OCI-LY7 (cell line): Measurements from ENCODE around the gene MT2A. TPM values are rescaled to one million over a fixed set of nuclear protein-coding genes. Genes with fewer than 3 reads are reported as not detected.

Source experiments
- BruUV-seq: library from RNA; stranded (reverse); fragments of 400-500 nt; replicated peaks from 2 replicates; lab custom pipeline; 2021; lab: Mats Ljungman, UMichigan
- CTCF ChIA-PET: fragments of 300-600 bp; sonication (Branson Sonifier 250); formaldehyde crosslinking; loops from one replicate; lab custom pipeline; 2022; ENCODE audit warnings: antibody characterized with exemption; ENCODE audit not compliant: unreplicated experiment; lab: Charles Lee
- POLR2A ChIA-PET: fragments of 300-600 bp; sonication (Branson Sonifier 250); formaldehyde crosslinking; loops from one replicate; lab custom pipeline; 2022; ENCODE audit warnings: antibody characterized with exemption; lab: Charles Lee
- DNase-seq: peaks from one replicate; pipeline ENCODE4 v3.0.0-alpha.2; 2015; ENCODE audit warnings: low spot score
- H2AFZ ChIP-seq: fragments of 200-600 bp; sonication (generic), shearing (Covaris generic); 2 replicates; pipeline ENCODE4 v1.6.1; 2014; ENCODE audit warnings: mild to moderate bottlenecking, antibody characterized with exemption, low read length, moderate library complexity
- H3K27ac ChIP-seq: fragments of 200-600 bp; sonication (generic); 2 replicates; pipeline ENCODE4 v1.5.1; 2014; ENCODE audit warnings: mixed run types, low read depth, mild to moderate bottlenecking, moderate library complexity, low read length, inconsistent platforms; ENCODE audit not compliant: poor library complexity, severe bottlenecking
- H3K36me3 ChIP-seq: fragments of 200-600 bp; sonication (generic); 2 replicates; pipeline ENCODE4 v1.6.1; 2014; ENCODE audit warnings: mild to moderate bottlenecking, antibody characterized with exemption, low read length, moderate library complexity, mixed read lengths; ENCODE audit not compliant: insufficient read depth
- H3K4me1 ChIP-seq: fragments of 200-600 bp; sonication (generic); 2 replicates; pipeline ENCODE4 v1.5.1; 2014; ENCODE audit warnings: mild to moderate bottlenecking, low read length; ENCODE audit not compliant: insufficient read depth, poor library complexity, severe bottlenecking
- H3K4me2 ChIP-seq: fragments of 200-600 bp; sonication (generic); 2 replicates; pipeline ENCODE4 v1.6.1; 2014; ENCODE audit warnings: mild to moderate bottlenecking, low read length
- H3K4me3 ChIP-seq: fragments of 200-600 bp; sonication (generic); 2 replicates; pipeline ENCODE4 v1.5.1; 2014; ENCODE audit warnings: mild to moderate bottlenecking, low read depth, low read length; ENCODE audit not compliant: poor library complexity, severe bottlenecking
- H3K79me2 ChIP-seq: fragments of 200-600 bp; sonication (generic); 2 replicates; pipeline ENCODE4 v1.6.1; 2016; ENCODE audit warnings: low read depth, mild to moderate bottlenecking, low read length, moderate library complexity, mixed read lengths; ENCODE audit not compliant: insufficient read depth
- H3K9me2 ChIP-seq: fragments of 200-600 bp; sonication (generic); 2 replicates; pipeline ENCODE4 v1.6.1; 2016; ENCODE audit warnings: mild to moderate bottlenecking, low read length, mixed read lengths; ENCODE audit not compliant: insufficient read depth
- H3K9me3 ChIP-seq: fragments of 200-600 bp; sonication (generic); 2 replicates; pipeline ENCODE4 v1.6.1; 2014; ENCODE audit warnings: mild to moderate bottlenecking, mixed run types, low read length, mixed read lengths
- H4K20me1 ChIP-seq: fragments of 200-600 bp; sonication (generic); 2 replicates; pipeline ENCODE4 v1.6.1; 2014; ENCODE audit warnings: mild to moderate bottlenecking, antibody characterized with exemption, low read length, moderate library complexity, mixed read lengths; ENCODE audit not compliant: insufficient read depth
- EZH2phosphoT487 ChIP-seq: fragments of 200-600 bp; sonication (generic); IDR thresholded peaks from 2 replicates; pipeline ENCODE4 v1.6.1; 2018; ENCODE audit warnings: low read depth, borderline replicate concordance, mild to moderate bottlenecking, mixed run types, antibody characterized with exemption, low read length, moderate library complexity, mixed read lengths
- intact Hi-C: fragments of 100-400 bp; cut with micrococcal nuclease; formaldehyde crosslinking; loops from one replicate; pipeline ENCODE4 v1.10.0; 2022; ENCODE audit not compliant: unreplicated experiment
- total RNA-seq, 2 experiments: library from RNA; depleted of rRNA in 1 of 2; stranded (reverse); fragments of >200 nt in 1 of 2; shearing (Covaris generic) in 1 of 2; gene quantifications; 2 replicates each; pipeline ENCODE4 v1.2.3, GENCODE V29; 2014 to 2022
- TF ChIP-seq, protein P1 (sequence below): fragments of 200-600 bp; sonication (generic); conservative IDR thresholded peaks from 2 replicates; pipeline ENCODE4 v1.5.1; 2014; ENCODE audit warnings: mild to moderate bottlenecking, antibody characterized with exemption, low read length, moderate library complexity, mixed read lengths

MT2A gene
- total RNA-seq, 2 experiments from 2014 or later: 9.3 to 27.2 TPM

DNA sequence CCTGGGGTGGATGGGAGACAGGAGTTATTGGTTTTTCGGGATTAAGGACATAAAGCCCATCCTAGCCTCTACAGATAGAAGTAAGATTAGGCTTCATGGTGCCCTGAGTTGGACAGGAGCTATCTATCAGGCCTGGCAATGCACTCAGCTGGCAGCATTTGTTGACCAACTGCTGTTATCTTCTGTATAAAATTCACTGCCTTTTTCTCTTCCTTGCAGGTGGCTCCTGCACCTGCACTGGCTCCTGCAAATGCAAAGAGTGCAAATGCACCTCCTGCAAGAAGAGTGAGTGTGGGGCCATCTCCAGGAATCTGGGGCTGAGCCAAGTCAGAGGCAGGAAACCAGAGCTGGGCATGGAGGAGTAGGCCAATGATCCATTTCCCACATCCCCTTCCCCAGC is 30.7 kb downstream of the MT2A start:
- H2AFZ ChIP-seq: no peak overlapping the region
- no peaks in the 10 kb centered on the region for H3K36me3 ChIP-seq
- no peak overlapping the region for H3K4me2 ChIP-seq
- no peaks in the 10 kb centered on the region for H4K20me1 ChIP-seq
- intact Hi-C loops: no loop called here
- no peaks in the 10 kb centered on the region for H3K4me1 ChIP-seq
- ChIA-PET POLR2A (no interaction called here), CTCF (no interaction called here)
- no peak overlapping the region for H3K4me3 ChIP-seq
- TF ChIP-seq, protein P1, sequence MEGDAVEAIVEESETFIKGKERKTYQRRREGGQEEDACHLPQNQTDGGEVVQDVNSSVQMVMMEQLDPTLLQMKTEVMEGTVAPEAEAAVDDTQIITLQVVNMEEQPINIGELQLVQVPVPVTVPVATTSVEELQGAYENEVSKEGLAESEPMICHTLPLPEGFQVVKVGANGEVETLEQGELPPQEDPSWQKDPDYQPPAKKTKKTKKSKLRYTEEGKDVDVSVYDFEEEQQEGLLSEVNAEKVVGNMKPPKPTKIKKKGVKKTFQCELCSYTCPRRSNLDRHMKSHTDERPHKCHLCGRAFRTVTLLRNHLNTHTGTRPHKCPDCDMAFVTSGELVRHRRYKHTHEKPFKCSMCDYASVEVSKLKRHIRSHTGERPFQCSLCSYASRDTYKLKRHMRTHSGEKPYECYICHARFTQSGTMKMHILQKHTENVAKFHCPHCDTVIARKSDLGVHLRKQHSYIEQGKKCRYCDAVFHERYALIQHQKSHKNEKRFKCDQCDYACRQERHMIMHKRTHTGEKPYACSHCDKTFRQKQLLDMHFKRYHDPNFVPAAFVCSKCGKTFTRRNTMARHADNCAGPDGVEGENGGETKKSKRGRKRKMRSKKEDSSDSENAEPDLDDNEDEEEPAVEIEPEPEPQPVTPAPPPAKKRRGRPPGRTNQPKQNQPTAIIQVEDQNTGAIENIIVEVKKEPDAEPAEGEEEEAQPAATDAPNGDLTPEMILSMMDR: no peak
- TF ChIP-seq EZH2phosphoT487: no peak
- H3K27ac ChIP-seq: no peak overlapping the region
- BruUV-seq: no TSS peak
- no peaks in the 10 kb centered on the region for H3K9me3 ChIP-seq
- no peak for DNase-seq
- no peaks in the 10 kb centered on the region for H3K79me2 ChIP-seq
- H3K9me2 ChIP-seq: no peaks in the 10 kb centered on the region

DNA sequence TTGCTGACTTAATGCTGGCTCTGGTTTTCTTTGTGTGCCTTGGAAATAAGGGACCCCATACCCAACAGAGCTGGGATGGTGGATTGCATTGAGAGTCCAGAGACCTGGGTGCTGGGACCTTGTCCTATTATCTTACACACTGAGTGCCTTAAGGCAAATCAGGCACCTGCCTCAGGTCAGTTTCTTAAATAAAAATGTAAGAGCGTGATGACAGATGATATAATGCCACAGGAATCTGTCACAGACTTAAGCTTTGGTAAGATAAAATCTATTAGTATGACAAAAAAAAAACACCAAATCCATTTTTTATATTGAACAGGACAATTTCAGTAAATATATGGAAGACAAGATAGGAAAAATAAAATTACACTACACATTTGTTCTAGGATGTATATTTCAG is 31.7 kb downstream of the MT2A start:
- DNase-seq: no peak
- intact Hi-C loops: no loop called here
- no peaks in the 10 kb centered on the region for H4K20me1 ChIP-seq
- ChIA-PET POLR2A (no interaction called here), CTCF (no interaction called here)
- H3K9me2 ChIP-seq: no peaks in the 10 kb centered on the region
- H3K4me2 ChIP-seq: no peak overlapping the region
- H3K9me3 ChIP-seq: no peaks in the 10 kb centered on the region
- TF ChIP-seq EZH2phosphoT487: no peak
- TF ChIP-seq, protein P1: no peak
- no peak overlapping the region for H2AFZ ChIP-seq
- no peaks in the 10 kb centered on the region for H3K79me2 ChIP-seq
- H3K36me3 ChIP-seq: no peaks in the 10 kb centered on the region
- no peaks in the 10 kb centered on the region for H3K4me1 ChIP-seq
- H3K27ac ChIP-seq: no peak overlapping the region
- no TSS peak for BruUV-seq
- no peak overlapping the region for H3K4me3 ChIP-seq

DNA sequence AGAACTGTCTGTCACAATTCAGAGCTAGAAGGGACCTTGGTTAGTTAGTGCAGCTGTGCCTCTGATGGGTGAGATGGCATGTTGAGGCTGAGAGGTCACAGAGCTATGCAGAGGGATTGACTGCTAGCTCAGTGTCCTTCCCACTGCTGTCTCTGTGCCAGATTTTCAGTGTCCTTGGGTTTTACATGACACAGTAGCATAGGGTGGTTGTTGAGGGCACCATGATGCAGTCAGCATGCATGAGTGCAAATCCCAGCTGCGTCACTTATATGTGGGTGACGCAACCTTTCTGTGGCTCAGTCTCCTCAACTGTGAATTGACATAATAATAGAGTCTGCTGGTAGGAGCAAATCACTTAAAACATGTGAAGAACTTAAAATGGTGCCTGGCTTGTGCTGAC is 32.8 kb downstream of the MT2A start:
- ChIA-PET POLR2A (interaction anchor here (0.6 kb wide), 1 partner anchor 155 kb away, joined by 3 read pairs; no protein-coding TSS in a partner anchor), CTCF (no interaction called here)
- Histone ChIP-seq H4K20me1 (no peaks in the 10 kb centered on the region), H3K9me3 (no peaks in the 10 kb centered on the region), H3K79me2 (no peaks in the 10 kb centered on the region), H2AFZ (no peak overlapping the region), H3K4me3 (no peak overlapping the region), H3K9me2 (no peaks in the 10 kb centered on the region), H3K27ac (no peak overlapping the region), H3K4me1 (no peaks in the 10 kb centered on the region), H3K4me2 (no peak overlapping the region), H3K36me3 (no peaks in the 10 kb centered on the region)
- intact Hi-C loops: no loop called here
- TF ChIP-seq, protein P1: no peak
- no peak for TF ChIP-seq EZH2phosphoT487
- BruUV-seq: no TSS peak
- no peak for DNase-seq
